ENCODE measurements around the gene KHDRBS2. TPM values are rescaled to one million over a fixed set of nuclear protein-coding genes. Genes with fewer than 3 reads are reported as not detected.

Gene KHDRBS2
- total RNA-seq: not detected in 2 replicates

GRCh38 chr6:62285612-62286469 lies at the start of gene KHDRBS2:
Gene KHDRBS2, minus strand, starts transcription at chr6:62286225.

